Mesendoderm (in vitro differentiated cells): ENCODE data around the gene PEX26.
"Not testable (repeated sequence)": the region's sequence is repeated elsewhere in the genome, so short reads cannot be mapped to it uniquely, and the experiment has no call there.

Experiments used
- DNase-seq: peaks from one replicate; pipeline ENCODE4 v3.0.0; 2013
- H2AK5ac ChIP-seq: 2 replicates; pipeline ENCODE4 v1.6.1; 2013; ENCODE audit warnings: low read length, inconsistent platforms
- H2BK120ac ChIP-seq: 2 replicates; pipeline ENCODE4 v1.6.1; 2013; ENCODE audit warnings: low read depth, mild to moderate bottlenecking, low read length, moderate library complexity, mixed read lengths
- H2BK15ac ChIP-seq: replicated peaks from 2 replicates; pipeline ENCODE4 v1.6.1; 2013; ENCODE audit warnings: low read depth, mild to moderate bottlenecking, moderate library complexity
- H2BK5ac ChIP-seq: 2 replicates; pipeline ENCODE4 v1.6.1; 2013; ENCODE audit warnings: low read length, inconsistent platforms
- H3K18ac ChIP-seq: 2 replicates; pipeline ENCODE4 v1.6.1; 2013; ENCODE audit warnings: mild to moderate bottlenecking, low read length, mixed read lengths
- H3K23ac ChIP-seq: one replicate; pipeline ENCODE4 v1.6.1; 2013; ENCODE audit warnings: low read length
- H3K27ac ChIP-seq: 2 replicates; pipeline ENCODE4 v1.5.1; 2013; ENCODE audit warnings: low read depth, mild to moderate bottlenecking, inconsistent platforms, low read length, moderate library complexity
- H3K27me3 ChIP-seq: 2 replicates; pipeline ENCODE4 v1.6.1; 2013; ENCODE audit warnings: low read length, control low read depth, mild to moderate bottlenecking, inconsistent platforms; ENCODE audit not compliant: insufficient read depth, poor library complexity
- H3K36me3 ChIP-seq: 2 replicates; pipeline ENCODE4 v1.6.1; 2013; ENCODE audit warnings: low read length, inconsistent platforms; ENCODE audit not compliant: control insufficient read depth, insufficient read depth
- H3K4ac ChIP-seq: one replicate; pipeline ENCODE4 v1.6.1; 2013; ENCODE audit warnings: low read depth, mild to moderate bottlenecking, low read length, moderate library complexity
- H3K4me1 ChIP-seq: 2 replicates; pipeline ENCODE4 v1.6.1; 2013; ENCODE audit warnings: low read depth, low read length, inconsistent platforms; ENCODE audit not compliant: control insufficient read depth
- H3K4me2 ChIP-seq: 2 replicates; pipeline ENCODE4 v1.6.1; 2013; ENCODE audit warnings: low read length
- H3K4me3 ChIP-seq: 2 replicates; pipeline ENCODE4 v1.5.1; 2013; ENCODE audit warnings: mild to moderate bottlenecking, low read length
- H3K56ac ChIP-seq: one replicate; pipeline ENCODE4 v1.6.1; 2013; ENCODE audit warnings: low read length
- H3K79me1 ChIP-seq: 2 replicates; pipeline ENCODE4 v1.6.1; 2013; ENCODE audit warnings: low read length, inconsistent platforms
- H3K79me2 ChIP-seq: 2 replicates; pipeline ENCODE4 v1.6.1; 2013; ENCODE audit warnings: mild to moderate bottlenecking, low read length; ENCODE audit not compliant: control insufficient read depth, insufficient read depth
- H3K9ac ChIP-seq: 2 replicates; pipeline ENCODE4 v1.6.1; 2013; ENCODE audit warnings: low read length, inconsistent platforms
- H4K5ac ChIP-seq: one replicate; pipeline ENCODE4 v1.6.1; 2013; ENCODE audit warnings: low read length
- H4K8ac ChIP-seq: one replicate; pipeline ENCODE4 v1.6.1; 2013; ENCODE audit warnings: low read depth, mild to moderate bottlenecking, control low read depth, low read length, moderate library complexity
- WGBS: extraction: QIAGEN DNeasy Blood & Tissue Kit; methylation state at CpG from one replicate; pipeline ENCODE4 v1.1.7; 2013; ENCODE audit warnings: low lambda C conversion rate, missing lambda C conversion rate; ENCODE audit not compliant: insufficient coverage; ENCODE audit errors: extremely low coverage; 5-methylcytosine and 5-hydroxymethylcytosine counted together

The PEX26 gene

DNA sequence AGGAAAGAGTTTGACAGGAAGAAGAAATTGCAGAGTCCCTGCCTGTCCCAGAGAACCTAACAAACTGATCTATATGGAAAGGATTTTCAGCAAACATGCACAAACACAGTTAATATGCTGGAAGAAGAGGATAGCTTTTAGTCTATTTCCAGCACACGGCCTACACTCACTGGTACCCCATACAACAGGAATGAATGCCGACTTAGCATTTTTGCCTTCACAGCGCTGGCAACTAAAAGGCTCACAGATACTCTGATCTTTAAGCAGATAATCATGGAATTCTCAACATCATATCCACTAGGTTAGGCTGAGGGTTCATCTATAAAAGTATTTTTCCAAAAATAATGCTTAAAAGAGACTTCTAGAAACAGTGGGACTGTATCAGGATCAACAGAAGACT, 23.0 kb downstream of the PEX26 start:
- no peak overlapping the region for H2BK5ac ChIP-seq
- no peak overlapping the region for H3K4me3 ChIP-seq
- no peak overlapping the region for H2BK120ac ChIP-seq
- peaks cover under 1% of the 10 kb centered on the region for H3K27me3 ChIP-seq
- no peak overlapping the region for H3K4ac ChIP-seq
- H4K8ac ChIP-seq: no peak overlapping the region
- H3K9ac ChIP-seq: no peak overlapping the region
- no peak overlapping the region for H3K27ac ChIP-seq
- no CpG with 5 or more reads among the region's 3 CpGs for WGBS
- H3K18ac ChIP-seq: no peak overlapping the region
- no peaks in the 10 kb centered on the region for H3K79me1 ChIP-seq
- no peaks in the 10 kb centered on the region for H3K79me2 ChIP-seq
- no peak overlapping the region for H2AK5ac ChIP-seq
- H3K23ac ChIP-seq: no peak overlapping the region
- no peak overlapping the region for H3K4me2 ChIP-seq
- no peak overlapping the region for H2BK15ac ChIP-seq
- H3K4me1 ChIP-seq: no peaks in the 10 kb centered on the region
- no peak overlapping the region for H4K5ac ChIP-seq
- H3K36me3 ChIP-seq: no peaks in the 10 kb centered on the region
- no peak for DNase-seq
- H3K56ac ChIP-seq: no peak overlapping the region

DNA sequence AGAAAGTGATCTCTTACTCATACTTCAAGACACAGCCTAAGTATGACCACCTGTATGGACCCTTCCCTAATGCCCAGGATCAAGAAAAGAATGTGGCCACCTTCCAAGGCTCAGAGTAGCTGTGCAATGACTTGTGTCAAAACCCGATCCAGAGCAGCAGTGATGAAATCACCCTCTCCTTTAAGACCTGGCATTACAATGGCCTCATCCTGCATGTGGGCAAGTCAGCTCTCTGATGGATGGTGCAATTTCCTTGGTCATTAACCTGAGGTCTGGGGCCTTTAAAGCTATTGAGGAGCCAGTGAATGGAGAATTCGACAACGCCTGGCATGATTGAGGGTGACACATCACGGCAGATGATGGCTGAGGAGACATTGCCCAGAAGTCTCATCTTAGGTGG, 23.7 kb downstream of the PEX26 start:
- H3K4ac ChIP-seq: no peak overlapping the region
- DNase-seq: no peak
- no peak overlapping the region for H3K18ac ChIP-seq
- no peaks in the 10 kb centered on the region for H3K79me2 ChIP-seq
- no peak overlapping the region for H4K5ac ChIP-seq
- H3K4me3 ChIP-seq: no peak overlapping the region
- no peaks in the 10 kb centered on the region for H3K79me1 ChIP-seq
- no peak overlapping the region for H2BK5ac ChIP-seq
- no peaks in the 10 kb centered on the region for H3K4me1 ChIP-seq
- no CpG with 5 or more reads among the region's 4 CpGs for WGBS
- H3K9ac ChIP-seq: no peak overlapping the region
- H3K27me3 ChIP-seq: peaks cover 2% of the 10 kb centered on the region
- no peak overlapping the region for H3K56ac ChIP-seq
- H2BK120ac ChIP-seq: no peak overlapping the region
- no peak overlapping the region for H3K4me2 ChIP-seq
- H4K8ac ChIP-seq: no peak overlapping the region
- no peaks in the 10 kb centered on the region for H3K36me3 ChIP-seq
- no peak overlapping the region for H3K23ac ChIP-seq
- no peak overlapping the region for H2BK15ac ChIP-seq
- no peak overlapping the region for H3K27ac ChIP-seq
- H2AK5ac ChIP-seq: no peak overlapping the region

DNA sequence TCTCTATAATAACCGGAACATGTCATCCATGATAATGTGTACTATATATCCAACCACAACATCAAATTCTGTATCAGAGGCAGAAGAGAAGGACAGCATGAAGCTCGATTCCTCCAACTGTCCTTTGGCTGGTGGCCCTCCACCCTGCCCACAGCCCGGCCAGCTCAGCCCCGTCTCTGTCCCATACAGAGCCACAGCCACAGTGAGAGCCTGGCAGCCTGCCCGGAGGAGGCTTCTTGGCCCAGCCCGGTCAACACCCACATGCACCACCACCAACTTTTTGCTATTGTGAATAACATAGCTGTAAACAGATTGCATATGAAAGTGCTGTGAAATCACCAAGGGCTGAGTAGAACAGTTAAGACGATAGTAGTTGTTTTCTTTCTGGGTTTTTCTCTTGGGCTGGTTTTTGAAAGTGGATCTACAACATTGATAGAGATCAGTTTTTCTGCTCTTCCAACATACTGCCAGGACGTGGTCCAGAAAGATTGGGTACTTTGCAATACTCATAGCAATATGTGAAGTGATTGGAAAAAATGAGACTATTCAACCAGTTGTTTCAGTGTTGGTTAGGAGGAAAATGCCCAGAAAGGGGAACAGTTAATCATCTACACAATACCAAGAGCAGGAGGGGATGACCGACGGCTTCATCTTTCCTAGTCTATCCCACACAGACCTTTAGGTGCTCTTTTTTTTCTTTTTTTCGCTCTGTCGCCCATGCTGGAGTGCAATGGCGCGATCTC, 25.9 kb downstream of the PEX26 start:
- H3K18ac ChIP-seq: no peak overlapping the region
- WGBS: no CpG with 5 or more reads among the region's 14 CpGs
- no peak overlapping the region for H3K56ac ChIP-seq
- no peak overlapping the region for H2BK120ac ChIP-seq
- no peak overlapping the region for H3K4ac ChIP-seq
- no peaks in the 10 kb centered on the region for H3K4me1 ChIP-seq
- H3K9ac ChIP-seq: no peak overlapping the region
- H3K4me2 ChIP-seq: no peak overlapping the region
- H4K8ac ChIP-seq: no peak overlapping the region
- H4K5ac ChIP-seq: no peak overlapping the region
- H2AK5ac ChIP-seq: no peak overlapping the region
- H3K36me3 ChIP-seq: no peaks in the 10 kb centered on the region
- no peak overlapping the region for H2BK5ac ChIP-seq
- H3K27ac ChIP-seq: no peak overlapping the region
- H3K23ac ChIP-seq: no peak overlapping the region
- H3K4me3 ChIP-seq: no peak overlapping the region
- peaks cover 2% of the 10 kb centered on the region for H3K27me3 ChIP-seq
- H3K79me1 ChIP-seq: no peaks in the 10 kb centered on the region
- no peaks in the 10 kb centered on the region for H3K79me2 ChIP-seq
- no peak for DNase-seq
- H2BK15ac ChIP-seq: no peak overlapping the region

DNA sequence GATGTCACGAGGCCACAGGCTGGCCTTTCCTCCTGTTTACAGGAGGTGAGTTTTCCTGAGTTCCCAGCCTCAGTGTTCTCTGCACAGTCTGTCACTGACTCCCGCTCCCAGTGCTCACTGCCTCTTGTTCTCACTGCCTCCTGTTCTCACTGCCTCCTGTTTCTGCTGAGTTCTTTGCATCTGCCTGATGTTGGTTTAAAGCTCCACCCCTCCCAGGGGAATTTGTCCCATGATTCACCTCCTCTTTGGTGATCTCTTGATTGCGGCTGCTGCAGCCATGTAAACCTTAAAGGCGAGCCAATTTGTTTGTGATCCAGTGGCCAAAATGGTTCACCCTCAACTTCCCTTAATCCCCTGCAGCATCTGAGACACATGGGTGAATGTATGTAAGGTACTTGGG, 26.8 kb downstream of the PEX26 start:
- Histone ChIP-seq H3K27ac (no peak overlapping the region), H3K23ac (no peak overlapping the region), H3K4ac (no peak overlapping the region), H3K18ac (no peak overlapping the region), H3K9ac (no peak overlapping the region), H3K79me2 (no peaks in the 10 kb centered on the region), H4K5ac (no peak overlapping the region), H2AK5ac (no peak overlapping the region), H2BK120ac (no peak overlapping the region), H3K36me3 (no peaks in the 10 kb centered on the region), H2BK5ac (no peak overlapping the region), H4K8ac (no peak overlapping the region), H3K4me3 (no peak overlapping the region), H3K56ac (no peak overlapping the region), H2BK15ac (no peak overlapping the region), H3K27me3 (peaks cover 5% of the 10 kb centered on the region), H3K4me2 (no peak overlapping the region), H3K4me1 (no peaks in the 10 kb centered on the region), H3K79me1 (no peaks in the 10 kb centered on the region)
- no peak for DNase-seq
- no CpG with 5 or more reads among the region's 4 CpGs for WGBS

DNA sequence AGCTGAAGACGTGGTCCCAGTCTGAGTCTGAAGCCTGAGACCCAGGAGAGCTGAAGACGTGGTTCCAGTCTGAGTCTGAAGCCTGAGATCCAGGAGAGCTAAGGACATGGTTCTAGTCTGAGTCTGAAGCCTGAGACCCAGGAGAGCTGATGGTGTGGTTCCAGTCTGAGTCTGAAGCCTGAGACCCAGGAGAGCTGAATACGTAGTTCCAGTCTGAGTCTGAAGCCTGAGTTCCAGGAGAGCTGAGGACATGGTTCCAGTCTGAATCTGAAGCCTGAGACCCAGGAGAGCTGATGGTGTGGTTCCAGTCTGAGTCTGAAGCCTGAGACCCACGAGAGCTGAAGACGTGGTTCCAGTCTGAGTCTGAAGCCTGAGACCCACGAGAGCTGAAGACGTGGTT, 28.2 kb downstream of the PEX26 start:
- not testable (repeated sequence) for H3K79me2 ChIP-seq, H3K4ac ChIP-seq, H3K4me1 ChIP-seq, H3K79me1 ChIP-seq, H3K36me3 ChIP-seq, H3K4me2 ChIP-seq, H4K8ac ChIP-seq, H3K18ac ChIP-seq, H3K4me3 ChIP-seq, H3K27ac ChIP-seq, H3K23ac ChIP-seq, H2BK15ac ChIP-seq, H2BK5ac ChIP-seq, H2BK120ac ChIP-seq, H2AK5ac ChIP-seq, H3K9ac ChIP-seq, DNase-seq, H3K56ac ChIP-seq, H4K5ac ChIP-seq
- peaks cover 12% of the 10 kb centered on the region for H3K27me3 ChIP-seq
- no CpG with 5 or more reads among the region's 7 CpGs for WGBS
